GM18502 (cell line): ENCODE data around the gene ITPR2.
"Not testable (repeated sequence)": the region's sequence is repeated elsewhere in the genome, so short reads cannot be mapped to it uniquely, and the experiment has no call there.

Source experiments
- ATAC-seq: cut with Tn5 transposase; IDR thresholded peaks from one replicate; pipeline ENCODE4 v1.9.1; 2021; ENCODE audit warnings: mild to moderate bottlenecking; ENCODE audit not compliant: unreplicated experiment, poor library complexity

ITPR2 gene

DNA sequence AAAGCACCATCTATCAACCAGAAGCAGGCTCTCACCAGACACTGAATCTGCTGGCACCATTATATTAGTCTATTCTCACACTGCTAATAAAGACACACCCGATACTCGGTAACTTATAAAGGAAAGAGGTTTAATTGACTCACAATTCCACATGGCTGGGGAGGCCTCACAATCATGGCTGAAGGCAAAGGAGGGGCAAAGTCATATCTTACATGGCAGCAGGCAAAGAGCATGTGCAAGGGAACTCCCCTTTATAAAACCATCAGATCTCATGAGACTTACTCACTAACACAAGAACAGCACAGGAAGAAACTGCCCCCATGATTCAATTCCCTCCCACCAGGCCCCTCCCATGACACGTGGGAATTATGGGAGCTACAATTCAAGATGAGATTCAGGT is 188.6 kb downstream of the ITPR2 start:
- ATAC-seq, result not testable (repeated sequence)

DNA sequence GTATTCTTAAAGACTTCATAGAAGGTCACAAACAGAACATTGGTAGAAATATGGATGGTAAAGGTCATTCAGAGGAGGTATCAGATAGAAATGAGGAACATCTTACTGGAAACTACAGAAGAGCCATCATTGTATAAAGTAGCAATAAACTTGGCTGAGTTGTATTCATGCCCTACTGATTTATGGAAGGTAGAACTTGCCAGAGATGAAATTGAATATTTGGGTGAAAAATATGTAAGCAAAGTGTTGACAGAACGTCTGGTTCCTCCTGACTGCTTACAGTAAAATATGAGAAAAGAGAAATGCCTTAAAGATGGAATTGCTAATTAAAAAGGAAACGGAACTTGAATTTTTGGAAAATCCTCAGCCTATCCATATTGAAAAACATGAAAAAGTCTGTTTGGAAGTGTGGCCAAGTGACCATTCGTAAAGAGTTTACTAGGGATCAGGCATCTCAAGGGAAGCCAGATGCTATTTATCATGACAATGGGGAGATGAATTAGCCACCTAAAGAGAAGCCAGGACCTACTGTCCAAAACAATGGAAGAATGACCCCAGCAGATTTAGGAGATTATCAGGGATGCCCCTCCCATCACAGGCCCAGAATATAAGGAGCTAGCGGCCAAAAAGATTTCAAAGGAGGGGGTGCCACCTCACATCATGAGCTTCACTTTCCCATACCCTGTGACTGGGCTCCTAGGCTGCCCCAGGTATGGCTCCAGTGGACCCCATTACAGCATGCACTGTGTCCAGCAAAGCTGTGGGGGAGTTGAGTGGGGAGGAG is 189.3 kb downstream of the ITPR2 start:
- no peak for ATAC-seq

DNA sequence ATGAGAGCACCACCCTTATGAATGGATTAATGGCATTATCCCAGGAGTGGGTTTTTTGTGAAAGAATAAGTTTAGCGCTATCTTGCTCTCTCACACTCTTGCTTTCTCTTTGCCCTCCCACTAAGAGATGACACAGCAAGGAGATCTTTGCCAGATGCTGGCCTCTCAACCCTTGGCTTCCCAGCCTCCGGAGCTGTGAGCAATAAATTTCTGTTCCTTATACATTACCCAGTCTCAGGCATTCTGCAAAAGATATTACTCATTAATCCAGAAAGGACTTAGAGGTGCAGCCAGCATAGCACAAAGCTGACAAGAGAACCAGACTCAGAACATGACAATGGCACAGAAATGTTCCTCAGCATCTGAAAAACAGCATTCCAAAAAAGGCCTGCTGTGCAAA is 190.6 kb downstream of the ITPR2 start:
- no peak for ATAC-seq

DNA sequence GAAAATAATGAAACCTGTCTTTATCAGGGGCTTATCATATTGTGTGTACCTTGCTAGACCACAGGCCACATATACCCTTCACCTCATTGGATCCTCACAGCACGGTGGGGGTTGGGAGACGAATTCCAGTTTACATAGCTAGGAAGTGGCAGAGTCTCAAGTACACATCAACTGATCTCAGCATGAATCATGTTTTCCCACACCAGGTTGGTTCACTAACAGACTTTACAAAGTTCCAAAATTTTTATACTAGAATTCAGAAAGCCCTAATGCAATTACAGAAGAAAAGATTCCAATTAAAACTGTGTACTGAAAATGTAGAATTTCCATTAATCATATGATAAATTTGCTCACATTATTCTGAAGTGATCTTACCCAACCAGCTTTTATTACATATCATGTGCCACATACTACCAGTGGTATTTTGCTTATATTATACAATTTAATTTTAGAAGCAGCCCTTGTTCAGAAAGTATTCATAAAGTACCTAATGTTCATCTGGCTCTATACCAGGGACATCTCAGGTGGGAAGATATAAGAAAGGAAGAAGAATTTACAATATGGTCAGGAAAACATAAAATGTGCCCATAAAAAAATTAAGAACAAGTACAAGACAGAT is 196.2 kb downstream of the ITPR2 start:
- no peak for ATAC-seq

DNA sequence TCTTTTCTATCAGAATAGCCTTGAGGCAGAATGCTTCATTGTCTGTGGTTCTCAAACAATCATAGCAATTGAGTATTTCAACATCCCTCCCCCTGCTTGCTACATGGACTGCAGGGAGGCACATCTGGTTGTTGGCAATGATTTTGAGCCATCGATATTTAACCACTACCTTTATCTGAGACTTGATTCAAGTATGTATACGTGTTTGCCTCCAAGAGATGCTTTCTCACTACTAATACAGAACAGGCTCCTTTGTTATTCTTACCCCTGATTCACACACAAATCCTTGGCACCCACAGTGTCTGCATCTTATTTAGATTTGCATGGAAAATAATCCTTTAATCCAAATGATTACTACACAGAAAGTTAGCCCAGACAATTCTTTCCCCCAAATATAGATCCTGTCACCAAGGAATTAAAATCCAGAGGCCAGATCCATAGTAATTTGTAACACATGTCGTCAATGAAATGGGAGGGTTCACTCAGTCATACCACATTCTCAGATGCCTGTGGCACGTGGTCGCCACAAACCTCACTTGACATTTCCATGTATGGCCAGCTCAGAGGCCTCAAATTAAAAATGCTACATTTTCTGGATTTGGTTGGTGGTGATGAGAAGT is 199.3 kb downstream of the ITPR2 start:
- ATAC-seq, result no peak

DNA sequence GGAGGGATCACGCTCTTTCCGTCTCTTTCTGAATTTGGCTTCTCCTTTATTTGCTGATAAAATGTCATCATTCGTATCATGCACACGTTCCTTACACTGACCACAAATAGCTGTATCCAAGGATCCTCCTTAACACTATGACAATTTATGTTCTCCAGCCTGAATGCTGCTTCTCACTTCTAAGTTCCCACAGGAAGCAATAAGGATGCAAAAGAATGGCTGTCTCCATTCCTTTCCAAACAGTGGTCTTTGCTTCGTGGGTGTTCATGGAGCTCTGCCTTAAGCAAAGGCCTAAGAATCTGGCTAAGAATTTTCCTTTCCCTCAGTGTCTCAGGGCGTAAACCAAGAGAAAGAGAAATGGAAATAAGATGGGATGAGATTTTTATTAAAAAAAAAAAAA is 200.2 kb downstream of the ITPR2 start:
- ATAC-seq, result no peak

DNA sequence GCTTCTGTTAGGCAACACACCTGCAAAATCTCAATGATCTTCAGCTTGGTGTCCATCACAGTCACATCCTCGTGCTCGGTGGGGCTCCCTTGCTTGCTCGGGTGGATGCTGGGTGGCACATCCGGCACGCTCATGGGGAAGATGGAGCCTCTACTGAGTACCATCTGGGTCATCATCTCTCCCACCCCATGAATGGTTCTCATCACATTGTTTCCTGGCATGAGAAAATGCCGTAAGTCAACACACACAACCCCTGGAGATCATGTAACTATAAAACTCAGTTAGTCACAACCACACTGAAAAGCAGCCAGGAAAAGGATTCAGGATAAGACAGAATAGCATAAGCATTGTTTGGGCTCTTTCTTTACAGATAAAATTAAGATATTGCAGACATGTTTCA is 201.1 kb downstream of the ITPR2 start:
- no peak for ATAC-seq

DNA sequence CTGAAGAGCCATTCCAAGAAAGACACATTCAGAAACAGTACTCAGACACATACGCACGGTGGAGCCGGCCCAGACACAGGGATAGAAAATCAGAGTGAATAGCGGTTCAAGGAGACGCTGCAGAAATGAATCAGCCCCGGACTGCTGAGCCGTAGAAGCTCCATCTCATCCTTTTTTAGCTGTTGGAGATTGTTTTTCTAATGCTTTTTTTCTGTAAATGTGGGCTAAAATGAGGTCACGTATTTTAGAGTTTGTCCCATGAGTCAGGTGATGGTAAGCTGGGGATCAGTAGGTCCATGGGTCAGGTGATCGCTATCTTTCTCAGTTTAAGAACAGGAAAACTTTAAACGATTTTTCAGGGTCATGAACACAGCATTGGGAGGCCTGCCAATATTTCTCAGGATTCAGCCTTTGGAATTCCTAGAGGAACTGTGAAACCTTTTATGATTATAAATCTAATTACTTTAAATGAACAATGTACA is 202.4 kb downstream of the ITPR2 start:
- no peak for ATAC-seq

DNA sequence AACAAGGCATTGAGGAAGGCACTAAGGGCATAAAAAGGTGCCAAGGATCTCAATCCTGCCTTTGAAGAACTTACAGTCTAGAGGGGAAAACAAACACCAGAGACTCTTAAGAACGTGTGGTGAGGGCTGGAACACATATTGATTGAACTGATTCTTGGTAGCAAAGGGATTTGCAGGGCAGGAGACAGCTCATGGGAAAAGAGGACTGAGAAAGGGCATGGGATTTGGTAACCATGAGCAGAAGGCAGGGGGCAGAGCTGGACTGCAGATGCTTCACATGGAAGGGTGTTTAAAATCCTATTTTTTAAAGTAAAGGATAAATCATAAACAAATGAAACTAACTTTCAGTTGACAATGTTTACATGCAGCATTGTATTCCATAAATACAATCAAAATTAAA is 203.1 kb downstream of the ITPR2 start:
- ATAC-seq, result no peak

DNA sequence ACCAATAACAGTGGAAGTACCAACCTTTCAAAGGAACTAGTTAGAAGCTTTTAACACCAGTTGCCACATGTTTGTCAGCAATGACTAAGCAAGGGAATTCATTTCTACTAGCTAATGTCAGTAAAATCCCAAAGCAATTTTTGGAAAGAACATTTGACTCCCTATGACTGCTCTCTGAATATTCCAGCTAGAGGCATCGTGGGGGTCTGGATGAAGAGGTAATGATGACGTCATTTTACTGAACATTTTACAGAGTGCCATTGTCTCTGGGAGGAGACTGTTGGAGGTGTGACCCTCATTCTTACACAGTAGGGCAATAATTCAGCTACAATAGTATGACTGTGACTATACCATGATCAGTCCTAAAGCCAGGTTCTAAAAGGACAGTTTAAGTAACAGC is 204.8 kb downstream of the ITPR2 start:
- ATAC-seq, result no peak

DNA sequence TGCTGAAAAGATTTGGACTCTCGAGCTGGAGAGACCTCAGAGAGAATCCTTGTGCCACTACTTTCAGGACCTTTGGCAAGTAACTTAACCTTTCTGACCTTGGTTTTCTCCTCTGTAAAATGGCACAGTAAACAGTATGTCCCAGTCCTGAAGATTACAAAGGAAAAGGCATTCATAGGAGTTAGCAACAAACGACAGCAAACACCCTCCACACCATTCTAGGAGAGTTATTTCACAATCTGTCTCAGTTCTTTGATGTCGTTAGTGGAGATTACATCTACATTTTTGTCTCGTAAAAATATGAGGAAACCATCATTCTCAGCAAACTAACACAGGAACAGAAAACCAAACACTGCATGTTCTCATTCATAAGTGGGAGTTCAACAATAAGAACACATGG is 205.7 kb downstream of the ITPR2 start:
- no peak for ATAC-seq

DNA sequence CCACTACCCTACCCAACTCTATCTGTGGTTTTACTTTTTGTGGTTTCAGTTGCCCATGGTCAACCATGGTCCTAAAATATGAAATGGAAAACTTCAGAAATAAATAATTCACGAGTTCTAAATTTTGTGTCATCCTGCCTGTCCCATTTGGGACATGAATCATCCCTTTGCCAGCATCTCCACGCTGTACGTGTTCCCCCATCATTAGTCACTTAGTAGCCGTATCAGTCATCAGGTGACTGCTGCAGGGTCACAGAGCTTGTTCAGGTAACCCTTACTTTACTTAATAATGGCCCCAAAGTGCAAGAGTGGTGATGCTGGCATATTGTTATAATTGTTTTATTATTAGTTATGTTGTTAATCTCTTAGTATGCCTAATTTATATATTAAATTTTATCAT is 209.9 kb downstream of the ITPR2 start:
- no peak for ATAC-seq

DNA sequence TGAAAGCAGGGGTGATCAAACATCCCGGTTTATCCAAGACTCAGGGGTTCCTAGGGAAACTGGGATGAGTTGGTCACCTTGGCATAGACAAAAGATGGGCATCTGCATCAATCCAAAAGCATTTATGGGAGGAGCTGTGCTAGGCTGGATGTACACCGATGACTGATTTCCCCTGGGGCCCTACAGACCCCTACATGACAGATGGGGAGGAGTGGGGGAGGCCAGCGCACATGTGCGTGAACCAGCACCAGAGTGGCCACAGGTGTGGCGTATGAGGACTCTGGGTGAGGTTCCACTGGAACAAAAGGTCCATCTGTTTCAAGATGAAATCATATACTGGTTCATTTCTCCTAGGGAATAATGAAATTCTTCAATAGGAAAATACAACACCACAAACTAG is 210.4 kb downstream of the ITPR2 start:
- ATAC-seq, result no peak

DNA sequence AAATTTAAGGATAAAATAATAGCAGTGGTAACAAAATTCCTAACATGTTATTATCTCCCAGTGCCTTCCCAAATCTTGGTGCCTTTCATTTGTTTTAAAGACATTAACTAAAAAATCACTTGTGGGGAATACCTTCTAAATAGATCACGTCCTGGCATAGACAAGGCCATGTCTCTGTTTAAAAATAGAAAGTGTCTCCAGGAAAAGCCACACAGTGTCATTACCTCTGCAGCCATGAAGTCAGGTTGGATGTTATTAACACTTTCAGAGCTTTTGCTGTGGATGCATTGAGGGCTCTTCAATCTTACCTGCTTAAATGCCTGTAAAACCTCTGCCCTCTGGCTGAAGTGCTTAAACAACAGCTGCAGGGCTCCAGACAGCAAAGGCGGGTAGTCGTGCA is 211.1 kb downstream of the ITPR2 start:
- ATAC-seq, result no peak

DNA sequence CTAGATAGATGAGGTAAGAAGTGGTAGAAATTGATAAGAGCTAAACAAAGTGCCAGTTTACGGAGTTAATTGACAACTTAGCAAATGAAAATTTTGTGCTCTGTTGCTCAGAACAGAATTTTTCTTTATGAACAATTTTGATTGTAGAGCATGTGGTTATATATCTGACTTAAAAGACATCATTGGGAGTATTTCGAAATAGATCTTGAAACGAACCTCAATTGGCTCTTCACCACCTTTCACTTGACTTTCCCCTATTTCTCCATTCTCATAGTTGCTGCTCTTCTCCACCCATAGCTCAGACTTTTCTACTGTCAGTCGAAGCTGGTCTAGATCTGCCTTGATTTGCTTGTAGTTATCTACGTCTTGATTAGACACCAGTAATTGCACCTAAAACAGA is 212.1 kb downstream of the ITPR2 start:
- ATAC-seq, result no peak

DNA sequence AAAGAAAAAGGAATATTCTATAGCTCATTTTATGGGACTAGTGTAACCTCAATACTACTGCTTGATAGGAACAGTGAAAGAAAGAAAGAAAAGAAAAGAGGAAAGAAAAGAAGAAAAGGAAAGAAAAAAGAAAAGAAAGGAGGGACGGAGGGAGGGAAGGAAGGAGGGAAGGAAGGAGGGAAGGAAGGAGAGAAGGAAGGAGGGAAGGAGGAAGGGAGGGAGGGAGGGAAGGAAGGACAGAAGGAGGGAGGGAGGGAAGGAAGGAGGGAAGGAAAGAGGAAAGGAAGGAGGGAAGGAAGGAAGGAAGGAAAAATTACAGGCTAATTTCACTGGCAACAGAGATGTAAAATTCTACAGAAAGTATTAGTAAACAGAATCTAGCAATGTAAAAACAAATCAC is 215.5 kb downstream of the ITPR2 start:
- ATAC-seq, result no peak

DNA sequence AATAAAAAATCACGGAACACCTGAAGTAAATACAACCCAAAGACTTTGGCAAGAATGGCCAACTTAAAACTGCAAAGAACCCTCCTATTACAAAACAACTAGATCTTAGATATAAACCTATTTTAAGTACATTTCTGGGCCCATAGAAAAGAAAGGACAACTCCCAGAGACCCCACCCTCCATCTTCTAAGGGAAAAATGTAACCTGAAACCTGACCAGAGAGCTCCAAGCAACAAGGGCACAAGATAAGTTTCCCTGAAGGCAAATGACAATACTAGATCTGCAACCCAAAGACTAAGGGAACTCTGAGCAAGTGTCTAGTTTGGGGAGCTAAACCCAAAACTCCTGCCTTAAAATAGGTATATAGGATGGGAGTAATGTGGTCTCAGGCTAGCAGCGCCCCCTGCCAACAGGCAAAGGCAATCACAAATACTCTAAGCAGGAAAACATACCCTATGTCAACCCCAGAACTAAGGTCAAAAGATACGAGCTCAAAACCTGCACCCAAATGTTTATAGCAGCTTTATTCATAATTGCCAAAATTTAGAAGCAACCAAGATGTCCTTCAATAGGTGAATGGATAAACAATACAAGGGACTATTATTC is 218.9 kb downstream of the ITPR2 start:
- no peak for ATAC-seq

DNA sequence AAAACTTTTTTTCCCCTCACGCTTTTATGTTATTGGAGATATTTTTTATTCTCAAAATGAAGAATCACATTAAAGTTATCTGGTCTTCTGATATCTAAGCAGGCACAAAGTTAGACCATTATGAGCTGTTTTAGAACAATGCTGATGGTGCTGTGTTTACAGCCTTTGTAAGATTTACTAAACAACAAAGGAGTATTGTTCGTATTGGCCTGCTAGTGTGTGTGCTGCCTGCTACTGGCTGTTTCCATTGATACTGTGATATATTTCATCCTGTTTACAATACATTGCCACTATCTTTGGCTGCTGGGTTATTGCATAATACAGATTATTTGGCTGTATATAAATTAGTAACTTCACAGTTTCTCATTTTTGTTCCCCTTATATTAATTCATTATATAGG is 220.8 kb downstream of the ITPR2 start:
- no peak for ATAC-seq

DNA sequence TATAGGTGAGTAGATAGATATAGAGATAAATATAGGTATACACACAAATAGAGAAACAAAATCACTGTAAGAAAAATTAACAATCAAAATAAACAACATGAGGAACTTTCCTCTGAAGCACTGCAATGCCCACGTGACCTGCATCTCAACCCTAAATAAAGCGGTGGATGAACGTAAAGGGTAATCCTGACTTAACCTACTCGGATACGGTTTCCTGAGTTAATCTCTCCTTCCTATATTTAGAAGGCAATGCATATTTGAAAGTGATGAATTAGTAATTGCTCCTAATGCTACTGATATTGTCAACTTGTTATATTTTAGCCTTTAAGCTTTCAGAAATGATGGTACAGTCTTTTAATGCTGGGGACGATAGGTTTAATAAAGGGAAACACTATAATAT is 221.4 kb downstream of the ITPR2 start:
- ATAC-seq, result no peak

DNA sequence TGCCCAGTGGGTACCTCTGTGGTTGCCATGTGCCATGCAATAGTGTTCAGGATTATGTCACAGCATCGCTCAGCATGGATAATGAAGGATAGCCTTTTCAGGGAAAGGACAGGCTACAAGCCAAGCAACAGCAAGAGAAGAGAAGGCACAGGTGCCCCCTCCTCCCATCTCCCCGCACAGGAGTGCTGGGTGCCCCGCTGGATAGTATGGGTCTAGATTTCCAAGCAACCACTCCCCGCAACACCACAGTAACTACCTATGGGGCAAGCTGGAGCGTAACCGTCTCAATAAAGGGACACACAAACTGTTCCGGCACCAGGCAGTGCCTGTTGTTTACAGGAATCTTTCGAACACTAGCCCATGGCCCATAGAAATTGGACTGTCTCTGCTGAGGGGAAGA is 222.2 kb downstream of the ITPR2 start:
- no peak for ATAC-seq

DNA sequence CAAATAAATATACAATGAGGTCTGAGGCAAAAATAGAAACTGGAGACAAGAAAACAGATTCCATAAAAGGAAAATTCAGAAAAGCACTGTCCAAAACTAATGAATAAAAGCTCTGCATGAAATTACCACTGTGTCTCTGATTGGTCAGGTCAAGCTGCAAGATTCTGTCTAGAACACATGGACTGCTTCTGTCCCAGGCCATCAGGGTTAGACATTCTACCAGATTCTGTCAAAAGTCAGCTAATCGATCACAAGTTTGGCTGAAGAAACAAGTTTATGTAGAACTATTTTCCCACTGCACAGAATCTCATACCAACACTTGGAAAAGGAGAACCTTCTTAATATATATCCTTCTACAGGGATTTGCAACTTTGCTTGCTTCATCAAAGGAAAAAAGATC is 223.0 kb downstream of the ITPR2 start:
- ATAC-seq, result no peak
